H1 (cell line): ENCODE measurements around the gene CPA2. TPM values are rescaled to one million over a fixed set of nuclear protein-coding genes. Genes with fewer than 3 reads are reported as not detected.

Source experiments
- CTCF ChIA-PET: fragments of 300-600 bp; sonication (Branson Sonifier 250); formaldehyde crosslinking; loops from one replicate; lab custom pipeline; 2021; ENCODE audit not compliant: partially characterized antibody; lab: Charles Lee
- POLR2A ChIA-PET: fragments of 300-600 bp; sonication (Branson Sonifier 250); formaldehyde crosslinking; loops from one replicate; lab custom pipeline; 2021; ENCODE audit warnings: inconsistent platforms; ENCODE audit not compliant: partially characterized antibody; lab: Charles Lee
- DNase-seq, 2 experiments: peaks; one replicate each; pipeline versions ENCODE4 v3.0.0 to v3.0.0-alpha.2; 2010 to 2022; ENCODE audit warnings: low spot score in 2 of 2, low read depth in 1 of 2, mixed read lengths in 1 of 2
- FAIRE-seq: peaks from 2 replicates; lab custom pipeline; 2011; peaks lifted over from hg19 to GRCh38; lab: Jason Lieb, UNC
- H2AFZ ChIP-seq: 2 replicates; pipeline ENCODE4 v1.8.1; 2012; ENCODE audit warnings: low read length, inconsistent platforms
- H2AK5ac ChIP-seq: 2 replicates; pipeline ENCODE4 v1.6.1; 2013; ENCODE audit warnings: low read depth, low read length
- H2BK120ac ChIP-seq: replicated peaks from 2 replicates; pipeline ENCODE3; 2013; ENCODE audit warnings: low read depth, low read length, inconsistent platforms
- H2BK12ac ChIP-seq: 2 replicates; pipeline ENCODE4 v1.6.1; 2013; ENCODE audit warnings: low read depth, low read length
- H2BK15ac ChIP-seq: 2 replicates; pipeline ENCODE4 v1.6.1; 2013; ENCODE audit warnings: low read length
- H2BK20ac ChIP-seq: 2 replicates; pipeline ENCODE4 v1.6.1; 2013; ENCODE audit warnings: low read length
- H2BK5ac ChIP-seq: 2 replicates; pipeline ENCODE4 v1.6.1; 2013; ENCODE audit warnings: low read depth, low read length
- H3K14ac ChIP-seq: 2 replicates; pipeline ENCODE4 v1.6.1; 2013; ENCODE audit warnings: inconsistent platforms; ENCODE audit not compliant: insufficient read length
- H3K18ac ChIP-seq: 2 replicates; pipeline ENCODE4 v1.6.1; 2013; ENCODE audit warnings: low read length; ENCODE audit errors: extremely low read depth
- H3K23ac ChIP-seq: 2 replicates; pipeline ENCODE4 v1.6.1; 2013; ENCODE audit warnings: inconsistent platforms; ENCODE audit not compliant: insufficient read length
- H3K23me2 ChIP-seq: 2 replicates; pipeline ENCODE4 v1.6.1; 2013; ENCODE audit warnings: low read depth, low read length
- H3K27ac ChIP-seq: 2 replicates; pipeline ENCODE4 v1.6.1; 2011; ENCODE audit warnings: low read depth, low read length, inconsistent platforms
- H3K27me3 ChIP-seq, 4 experiments: replicated peaks in 1 of 4; 1 replicate in 1 of 4; 2 replicates in 3 of 4; pipeline versions ENCODE4 v1.6.1 to v1.8.1; 2011 to 2013; ENCODE audit warnings: low read length in 3 of 4, mild to moderate bottlenecking in 3 of 4, inconsistent platforms in 2 of 4, mixed read lengths in 2 of 4, moderate library complexity in 1 of 4; ENCODE audit not compliant: control insufficient read depth in 3 of 4, insufficient read depth in 3 of 4; ENCODE audit errors: extremely low read depth in 1 of 4
- H3K36me3 ChIP-seq, 4 experiments: 2 replicates each; pipeline versions ENCODE4 v1.6.1 to v1.8.1; 2011 to 2013; ENCODE audit warnings: mild to moderate bottlenecking in 4 of 4, low read length in 3 of 4, moderate library complexity in 2 of 4, control low read depth in 1 of 4, inconsistent platforms in 1 of 4; ENCODE audit not compliant: insufficient read depth in 4 of 4, control insufficient read depth in 2 of 4
- H3K4ac ChIP-seq: replicated peaks from 2 replicates; pipeline ENCODE3; 2013; ENCODE audit warnings: low read length, low read depth, mixed read lengths, inconsistent platforms; ENCODE audit not compliant: insufficient read length
- H3K4me1 ChIP-seq, 4 experiments: replicated peaks in 1 of 4; 1 replicate in 1 of 4; 2 replicates in 3 of 4; pipeline versions ENCODE4 v1.6.1 to v1.8.1; 2011 to 2013; ENCODE audit warnings: low read length in 3 of 4, inconsistent platforms in 2 of 4, mixed read lengths in 1 of 4; ENCODE audit not compliant: insufficient read depth in 4 of 4, control insufficient read depth in 3 of 4
- H3K4me2 ChIP-seq, 2 experiments: 2 replicates each; pipeline versions ENCODE4 v1.6.1 to v1.8.1; 2011 to 2013; ENCODE audit warnings: low read depth in 2 of 2, low read length in 2 of 2, control low read depth in 1 of 2, inconsistent platforms in 1 of 2, mild to moderate bottlenecking in 1 of 2; ENCODE audit not compliant: insufficient read depth in 1 of 2
- H3K4me3 ChIP-seq, 4 experiments: fragments of 200-600, 300-600 bp in 1 of 4; sonication (generic), shearing (Covaris generic), sonication (Bioruptor Twin) in 1 of 4; 2 replicates each; pipeline versions ENCODE4 v1.5.1 to v1.8.1; 2011 to 2016; ENCODE audit warnings: low read length in 4 of 4, low read depth in 3 of 4, control low read depth in 2 of 4, inconsistent platforms in 2 of 4, mild to moderate bottlenecking in 2 of 4, mixed read lengths in 1 of 4, moderate library complexity in 1 of 4; ENCODE audit not compliant: insufficient read depth in 2 of 4; ENCODE audit errors: extremely low read depth in 1 of 4
- H3K56ac ChIP-seq: replicated peaks from 2 replicates; pipeline ENCODE3; 2013; ENCODE audit warnings: low read depth, mild to moderate bottlenecking, mixed read lengths, low read length, inconsistent platforms; ENCODE audit not compliant: insufficient read length
- H3K79me1 ChIP-seq: 2 replicates; pipeline ENCODE4 v1.6.1; 2013; ENCODE audit warnings: low read depth, low read length, control low read depth
- H3K79me2 ChIP-seq, 2 experiments: 2 replicates each; pipeline versions ENCODE4 v1.6.1 to v1.8.1; 2012 to 2013; ENCODE audit warnings: low read length in 2 of 2, mild to moderate bottlenecking in 2 of 2, inconsistent platforms in 1 of 2; ENCODE audit not compliant: insufficient read depth in 2 of 2, control insufficient read depth in 1 of 2
- H3K9ac ChIP-seq, 4 experiments: replicated peaks in 1 of 4; 1 replicate in 1 of 4; 2 replicates in 3 of 4; pipeline versions ENCODE4 v1.6.1 to v1.8.1; 2011 to 2013; ENCODE audit warnings: low read depth in 3 of 4, low read length in 3 of 4, control low read depth in 2 of 4, mild to moderate bottlenecking in 2 of 4, moderate library complexity in 2 of 4, inconsistent platforms in 1 of 4; ENCODE audit errors: extremely low read depth in 1 of 4
- H3K9me3 ChIP-seq, 2 experiments: 2 replicates each; pipeline versions ENCODE4 v1.6.1 to v1.8.1; 2012 to 2013; ENCODE audit warnings: mild to moderate bottlenecking in 2 of 2, moderate library complexity in 2 of 2, control low read depth in 1 of 2, inconsistent platforms in 1 of 2, low read depth in 1 of 2, low read length in 1 of 2, mixed read lengths in 1 of 2; ENCODE audit not compliant: insufficient read depth in 2 of 2
- H4K20me1 ChIP-seq, 2 experiments: replicated peaks in 1 of 2; 2 replicates each; pipeline versions ENCODE3 to v1.8.1; 2011 to 2013; ENCODE audit warnings: inconsistent platforms in 2 of 2, low read length in 2 of 2, mild to moderate bottlenecking in 1 of 2; ENCODE audit not compliant: insufficient read depth in 2 of 2, control insufficient read depth in 1 of 2
- H4K5ac ChIP-seq: 2 replicates; pipeline ENCODE4 v1.6.1; 2013; ENCODE audit warnings: low read length, low read depth, mixed read lengths, inconsistent platforms; ENCODE audit not compliant: insufficient read length
- H4K8ac ChIP-seq: 2 replicates; pipeline ENCODE4 v1.8.0; 2013; ENCODE audit warnings: mild to moderate bottlenecking, moderate library complexity, low read length, inconsistent platforms; ENCODE audit not compliant: insufficient read depth; ENCODE audit errors: extremely low read depth
- H4K91ac ChIP-seq: replicated peaks from 2 replicates; pipeline ENCODE3; 2013; ENCODE audit warnings: low read length, mixed read lengths, inconsistent platforms; ENCODE audit not compliant: insufficient read length
- CTBP2 ChIP-seq: IDR thresholded peaks from 2 replicates; pipeline ENCODE4 v1.7.0; 2011; ENCODE audit warnings: borderline replicate concordance, mild to moderate bottlenecking, moderate library complexity, mixed read lengths, low read length; ENCODE audit not compliant: insufficient read depth, insufficient read length
- EP300 ChIP-seq, 2 experiments: IDR thresholded peaks; 1 replicate in 1 of 2; 2 replicates in 1 of 2; pipeline ENCODE4 v1.6.1; 2011 to 2012; ENCODE audit warnings: low read depth in 2 of 2, low read length in 2 of 2, mild to moderate bottlenecking in 2 of 2, borderline replicate concordance in 1 of 2, inconsistent platforms in 1 of 2, moderate library complexity in 1 of 2
- HDAC2 ChIP-seq, 2 experiments: fragments of 300-600 bp in 1 of 2; sonication (generic) in 1 of 2; IDR thresholded peaks; 2 replicates each; pipeline ENCODE4 v1.6.1; 2011 to 2012; ENCODE audit warnings: low read depth in 2 of 2, low read length in 2 of 2, mild to moderate bottlenecking in 2 of 2, moderate library complexity in 2 of 2, borderline replicate concordance in 1 of 2, inconsistent platforms in 1 of 2
- KDM1A ChIP-seq: fragments of 200-600, 300-600 bp; sonication (generic); IDR thresholded peaks from 2 replicates; pipeline ENCODE4 v1.7.1; 2016; ENCODE audit warnings: mild to moderate bottlenecking, low read length, borderline replicate concordance
- RXRA ChIP-seq: IDR thresholded peaks from 2 replicates; pipeline ENCODE4 v1.6.1; 2011; ENCODE audit warnings: low read depth, mild to moderate bottlenecking, low read length, moderate library complexity; ENCODE audit not compliant: insufficient read depth
- SIN3A ChIP-seq, 2 experiments: IDR thresholded peaks in 1 of 2; conservative IDR thresholded peaks in 1 of 2; 2 replicates each; pipeline ENCODE4 v1.6.1; 2011 to 2012; ENCODE audit warnings: low read length in 2 of 2, improper control_type of control experiment in 1 of 2, low read depth in 1 of 2, mild to moderate bottlenecking in 1 of 2
- SIX5 ChIP-seq: IDR thresholded peaks from 2 replicates; pipeline ENCODE4 v1.6.1; 2011; ENCODE audit warnings: mild to moderate bottlenecking, low read depth, low read length
- TAF1 ChIP-seq: IDR thresholded peaks from 2 replicates; pipeline ENCODE4 v1.6.1; 2011; ENCODE audit warnings: mild to moderate bottlenecking, low read depth, low read length
- TEAD4 ChIP-seq: IDR thresholded peaks from 2 replicates; pipeline ENCODE4 v1.6.1; 2012; ENCODE audit warnings: low read depth, low read length, inconsistent platforms, mixed read lengths
- WGBS, 2 experiments: shearing (Covaris generic) in 1 of 2; methylation state at CpG; one replicate each; pipeline versions ENCODE4 v1.1.6 to v1.1.7; 2013 to 2015; ENCODE audit warnings: low lambda C conversion rate in 2 of 2, mixed read lengths in 2 of 2, inconsistent platforms in 1 of 2, low coverage in 1 of 2, missing lambda C conversion rate in 1 of 2; ENCODE audit not compliant: insufficient replicate concordance in 2 of 2, insufficient coverage in 1 of 2, insufficient read length in 1 of 2; ENCODE audit errors: extremely low coverage in 1 of 2, missing lambda C conversion rate in 1 of 2; 5-methylcytosine and 5-hydroxymethylcytosine counted together
- polyA plus RNA-seq, 7 experiments: library from polyadenylated mRNA; depleted of rRNA in 3 of 7; stranded (reverse) in 5 of 7; unstranded in 2 of 7; fragments of >200 nt in 5 of 7; fragments of 200-250 nt in 2 of 7; gene quantifications; 1 replicate in 5 of 7; 2 replicates in 1 of 7; 4 replicates in 1 of 7; pipeline versions ENCODE4 v1.2.1 to v1.2.3, GENCODE V29; 2011 to 2013; ENCODE audit warnings: missing spikeins in 2 of 7, mixed read lengths in 2 of 7
- total RNA-seq: library from RNA; stranded (reverse); fragmentation: NEBNext Ultra II Directional; extraction: Animal tissue kit (Norgen Biotek cat#: 25700); gene quantifications from 2 replicates; pipeline ENCODE4 v1.2.1, GENCODE V29; 2021
- TF ChIP-seq, protein P1 (sequence below): IDR thresholded peaks from 2 replicates; pipeline ENCODE4 v1.6.1; 2012; ENCODE audit warnings: inconsistent platforms
- TF ChIP-seq, protein P2 (sequence below): IDR thresholded peaks from 2 replicates; pipeline ENCODE4 v1.6.1; 2012; ENCODE audit warnings: inconsistent platforms

CPA2 gene
- total and polyA plus RNA-seq, 2 of the 8 experiments (the other 6 are each of a cell fraction or from before 2014, with no cell fraction given) = 0.21 TPM; not detected in 1

DNA sequence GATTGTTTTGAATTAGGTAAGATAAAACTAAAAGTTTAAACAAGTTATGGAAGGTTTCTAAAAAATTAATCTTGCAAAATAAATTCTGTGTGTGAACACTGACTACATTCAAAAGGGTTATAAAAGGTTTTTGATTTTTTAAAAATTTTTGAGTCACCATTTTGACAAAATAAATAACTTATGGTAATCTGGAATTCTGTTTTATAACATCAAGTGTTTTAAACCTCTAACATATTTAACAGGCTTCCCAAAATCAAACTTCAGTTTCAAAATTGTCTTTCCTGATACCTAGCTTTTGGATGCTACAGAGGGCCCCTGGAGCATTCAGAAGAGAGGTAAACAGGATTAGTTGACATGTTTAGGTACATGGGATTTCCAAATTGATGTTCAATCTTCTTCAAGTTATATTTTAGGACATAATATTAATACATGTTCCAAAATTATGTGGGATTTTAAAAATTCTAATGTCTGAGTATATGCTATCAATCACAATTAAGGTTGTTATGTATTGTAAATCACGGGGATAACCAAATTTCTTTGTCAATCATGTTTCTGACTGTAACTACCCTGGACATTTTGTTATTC is 8.1 kb upstream of the CPA2 start:
- Histone ChIP-seq H3K79me2 (no peaks in the 10 kb centered on the region), H2AK5ac (no peak overlapping the region), H3K23ac (no peak overlapping the region), H4K91ac (no peak overlapping the region), H3K27me3 (no peaks in the 10 kb centered on the region), H3K4ac (no peak overlapping the region), H2BK12ac (no peak overlapping the region), H3K9ac (no peak overlapping the region), H3K79me1 (no peaks in the 10 kb centered on the region), H3K23me2 (no peaks in the 10 kb centered on the region), H2BK15ac (no peak overlapping the region), H3K4me2 (no peak overlapping the region), H4K8ac (no peak overlapping the region), H3K27ac (no peak overlapping the region), H3K9me3 (peaks cover 7 to 24% of the 10 kb centered on the region in 2 experiments; a peak in 3 of 4 replicates), H2AFZ (no peak overlapping the region), H4K20me1 (no peaks in the 10 kb centered on the region), H3K14ac (no peak overlapping the region), H3K36me3 (peaks cover 0 to 2% (median 0%) of the 10 kb centered on the region in 4 experiments; a peak in 1 of 8 replicates), H3K4me3 (no peak overlapping the region), H2BK5ac (no peak overlapping the region), H2BK20ac (no peak overlapping the region), H3K4me1 (peaks cover 0 to 6% (median 2%) of the 10 kb centered on the region in 4 experiments; a peak in 3 of 7 replicates), H2BK120ac (no peak overlapping the region), H4K5ac (no peak overlapping the region), H3K18ac (no peak overlapping the region), H3K56ac (no peak overlapping the region)
- ChIA-PET POLR2A (interaction anchor here (0.9 to 2.3 kb wide), 2 partner anchors 14 kb away, joined by 4 to 12 read pairs; no protein-coding TSS in a partner anchor), CTCF (no interaction called here)
- FAIRE-seq = no peak
- WGBS, 2 experiments = 78% methylated on average over 1 of the region's 1 CpG; no CpG with 5 or more reads in 1 of the 2 experiments
- DNase-seq = no peak
- TF ChIP-seq EP300 (IDR thresholded peaks at IDR 0.05; ENCODE audit: borderline replicate concordance in 1 of 2, low read depth in 2 of 2, low read length in 2 of 2) = no peak
- TF ChIP-seq TAF1 = no peak
- TF ChIP-seq SIX5 = no peak
- TF ChIP-seq TEAD4 = no peak
- no peak for TF ChIP-seq KDM1A
- no peak for TF ChIP-seq CTBP2
- TF ChIP-seq SIN3A (conservative IDR thresholded peaks at IDR 0.05 in 1 of 2, IDR thresholded peaks at IDR 0.05 in 1 of 2; ENCODE audit: low read depth in 1 of 2, low read length in 2 of 2) = no peak
- TF ChIP-seq, protein P1, sequence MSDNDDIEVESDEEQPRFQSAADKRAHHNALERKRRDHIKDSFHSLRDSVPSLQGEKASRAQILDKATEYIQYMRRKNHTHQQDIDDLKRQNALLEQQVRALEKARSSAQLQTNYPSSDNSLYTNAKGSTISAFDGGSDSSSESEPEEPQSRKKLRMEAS = no peak
- no peak for TF ChIP-seq RXRA
- no peak for TF ChIP-seq HDAC2 (IDR thresholded peaks at IDR 0.05; ENCODE audit: borderline replicate concordance in 1 of 2, low read depth in 2 of 2, low read length in 2 of 2)
- TF ChIP-seq, protein P2, sequence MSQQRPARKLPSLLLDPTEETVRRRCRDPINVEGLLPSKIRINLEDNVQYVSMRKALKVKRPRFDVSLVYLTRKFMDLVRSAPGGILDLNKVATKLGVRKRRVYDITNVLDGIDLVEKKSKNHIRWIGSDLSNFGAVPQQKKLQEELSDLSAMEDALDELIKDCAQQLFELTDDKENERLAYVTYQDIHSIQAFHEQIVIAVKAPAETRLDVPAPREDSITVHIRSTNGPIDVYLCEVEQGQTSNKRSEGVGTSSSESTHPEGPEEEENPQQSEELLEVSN = no peak
